Neutrophil (primary cell): ENCODE results near the gene MCTP2.
A peak's percentile ranks its signal among the peaks of the same experiment; 100 is the strongest.

Source experiments
- H3K27ac ChIP-seq: fragments of 200-600 bp; sonication (generic); 2 replicates; pipeline ENCODE4 v1.5.1; 2016; ENCODE audit warnings: mild to moderate bottlenecking, moderate library complexity
- H3K27me3 ChIP-seq: fragments of 200-600 bp; sonication (generic); 2 replicates; pipeline ENCODE4 v1.6.0; 2016; ENCODE audit warnings: mild to moderate bottlenecking
- H3K36me3 ChIP-seq: fragments of 200-600 bp; sonication (generic); 2 replicates; pipeline ENCODE4 v1.5.1; 2017
- H3K4me1 ChIP-seq, 2 experiments: fragments of 200-600 bp in 1 of 2; sonication (generic) in 1 of 2; 1 replicate in 1 of 2; 2 replicates in 1 of 2; pipeline versions ENCODE4 v1.5.1 to v1.6.1; 2013 to 2016; ENCODE audit warnings: low read depth in 1 of 2, low read length in 1 of 2, mild to moderate bottlenecking in 1 of 2, moderate library complexity in 1 of 2; ENCODE audit not compliant: control insufficient read depth in 1 of 2, insufficient read depth in 1 of 2
- H3K4me3 ChIP-seq, 2 experiments: fragments of 200-600 bp in 1 of 2; sonication (generic) in 1 of 2; 1 replicate in 1 of 2; 2 replicates in 1 of 2; pipeline ENCODE4 v1.5.1; 2013 to 2016; ENCODE audit warnings: low read depth in 1 of 2, low read length in 1 of 2, mild to moderate bottlenecking in 1 of 2, moderate library complexity in 1 of 2
- H3K9me3 ChIP-seq: fragments of 200-600 bp; sonication (generic); 2 replicates; pipeline ENCODE4 v1.5.1; 2016
- TF ChIP-seq, protein P1 (sequence below): fragments of 200-600 bp; sonication (generic); IDR thresholded peaks from 2 replicates; pipeline ENCODE4 v1.5.1; 2016; ENCODE audit warnings: antibody characterized with exemption

MCTP2 gene

DNA sequence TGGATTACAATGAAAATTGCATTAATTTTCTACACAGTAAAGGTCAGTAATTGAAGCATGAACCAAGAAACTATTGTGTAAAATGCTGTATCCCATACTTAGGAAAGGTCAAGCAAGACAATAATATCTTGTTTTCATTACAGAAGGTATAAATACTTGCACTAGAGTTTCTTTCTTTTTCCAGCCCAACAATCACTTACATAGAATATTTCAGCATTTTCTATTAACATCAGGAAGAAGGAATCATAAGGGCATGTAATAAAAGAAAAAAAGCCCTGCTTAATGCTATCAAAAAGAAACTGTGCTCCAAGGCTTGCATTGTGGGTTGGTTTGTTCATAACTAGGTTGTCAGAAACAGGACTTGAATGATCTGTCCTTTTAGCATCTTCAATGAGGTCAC lies 215.1 kb downstream of the MCTP2 start:
- Histone ChIP-seq H3K9me3 (no peaks in the 10 kb centered on the region), H3K27me3 (no peaks in the 10 kb centered on the region), H3K27ac (no peak overlapping the region), H3K4me3 (no peak overlapping the region), H3K4me1 (no peaks in the 10 kb centered on the region), H3K36me3 (peaks cover 85% of the 10 kb centered on the region)
- TF ChIP-seq, protein P1, sequence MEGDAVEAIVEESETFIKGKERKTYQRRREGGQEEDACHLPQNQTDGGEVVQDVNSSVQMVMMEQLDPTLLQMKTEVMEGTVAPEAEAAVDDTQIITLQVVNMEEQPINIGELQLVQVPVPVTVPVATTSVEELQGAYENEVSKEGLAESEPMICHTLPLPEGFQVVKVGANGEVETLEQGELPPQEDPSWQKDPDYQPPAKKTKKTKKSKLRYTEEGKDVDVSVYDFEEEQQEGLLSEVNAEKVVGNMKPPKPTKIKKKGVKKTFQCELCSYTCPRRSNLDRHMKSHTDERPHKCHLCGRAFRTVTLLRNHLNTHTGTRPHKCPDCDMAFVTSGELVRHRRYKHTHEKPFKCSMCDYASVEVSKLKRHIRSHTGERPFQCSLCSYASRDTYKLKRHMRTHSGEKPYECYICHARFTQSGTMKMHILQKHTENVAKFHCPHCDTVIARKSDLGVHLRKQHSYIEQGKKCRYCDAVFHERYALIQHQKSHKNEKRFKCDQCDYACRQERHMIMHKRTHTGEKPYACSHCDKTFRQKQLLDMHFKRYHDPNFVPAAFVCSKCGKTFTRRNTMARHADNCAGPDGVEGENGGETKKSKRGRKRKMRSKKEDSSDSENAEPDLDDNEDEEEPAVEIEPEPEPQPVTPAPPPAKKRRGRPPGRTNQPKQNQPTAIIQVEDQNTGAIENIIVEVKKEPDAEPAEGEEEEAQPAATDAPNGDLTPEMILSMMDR = no peak

- H3K36me3 ChIP-seq = peaks cover 73% of the 10 kb centered on the region
- no peaks in the 10 kb centered on the region for H3K9me3 ChIP-seq
- TF ChIP-seq, protein P1 = no peak
- no peak overlapping the region for H3K4me3 ChIP-seq
- H3K27me3 ChIP-seq = no peaks in the 10 kb centered on the region
- no peaks in the 10 kb centered on the region for H3K4me1 ChIP-seq
- H3K27ac ChIP-seq = no peak overlapping the region
Observed at GRCh38 chr15:94451466-94451865, 220.1 kb downstream of the MCTP2 start.

DNA sequence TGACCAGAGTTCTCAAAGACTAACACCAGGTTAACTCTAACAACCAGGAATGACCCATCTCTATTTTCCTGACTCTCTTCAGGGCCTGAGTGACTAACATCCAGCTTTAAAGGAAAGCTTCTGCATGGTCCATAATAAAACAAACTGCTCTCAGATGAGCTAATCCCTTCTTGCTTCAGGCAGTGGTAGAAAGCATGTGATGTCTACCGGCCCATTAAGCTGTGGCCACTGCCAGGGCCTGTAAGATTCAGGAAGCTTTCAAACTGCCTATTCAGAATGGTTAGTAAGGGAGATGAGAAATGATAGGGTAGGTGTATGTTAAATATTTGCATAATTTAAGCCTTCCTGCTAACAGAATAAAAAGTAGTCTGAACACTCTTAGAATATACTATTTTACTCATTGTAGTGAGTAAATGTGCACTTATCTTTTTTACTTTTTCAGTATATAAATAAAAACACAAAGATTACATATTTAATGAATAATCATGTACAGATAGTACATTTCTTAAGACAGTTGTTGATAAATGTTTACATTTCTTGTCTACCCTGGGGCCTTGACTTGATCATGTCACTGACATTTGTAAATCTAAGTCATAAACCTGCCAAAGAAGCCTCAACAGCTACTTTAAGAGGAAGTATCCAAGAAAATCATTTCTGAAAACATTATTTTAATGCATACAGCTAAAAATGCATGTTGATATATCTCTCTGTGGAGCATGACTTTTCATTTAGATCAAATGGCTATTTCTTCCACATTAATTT lies 222.0 kb downstream of the MCTP2 start:
- H3K4me1 ChIP-seq = no peaks in the 10 kb centered on the region
- no peaks in the 10 kb centered on the region for H3K9me3 ChIP-seq
- peak overlapping the region; percentile 20 for H3K27ac ChIP-seq
- no peaks in the 10 kb centered on the region for H3K27me3 ChIP-seq
- TF ChIP-seq, protein P1 = no peak
- H3K4me3 ChIP-seq = no peak overlapping the region
- peaks cover 70% of the 10 kb centered on the region for H3K36me3 ChIP-seq

GRCh38 chr15:94455297-94455696 lies 223.9 kb downstream of the MCTP2 start:
- no peaks in the 10 kb centered on the region for H3K4me1 ChIP-seq
- TF ChIP-seq, protein P1 = no peak
- H3K4me3 ChIP-seq = no peak overlapping the region
- no peak overlapping the region for H3K27ac ChIP-seq
- no peaks in the 10 kb centered on the region for H3K27me3 ChIP-seq
- H3K36me3 ChIP-seq = peaks cover 70% of the 10 kb centered on the region
- H3K9me3 ChIP-seq = no peaks in the 10 kb centered on the region

DNA sequence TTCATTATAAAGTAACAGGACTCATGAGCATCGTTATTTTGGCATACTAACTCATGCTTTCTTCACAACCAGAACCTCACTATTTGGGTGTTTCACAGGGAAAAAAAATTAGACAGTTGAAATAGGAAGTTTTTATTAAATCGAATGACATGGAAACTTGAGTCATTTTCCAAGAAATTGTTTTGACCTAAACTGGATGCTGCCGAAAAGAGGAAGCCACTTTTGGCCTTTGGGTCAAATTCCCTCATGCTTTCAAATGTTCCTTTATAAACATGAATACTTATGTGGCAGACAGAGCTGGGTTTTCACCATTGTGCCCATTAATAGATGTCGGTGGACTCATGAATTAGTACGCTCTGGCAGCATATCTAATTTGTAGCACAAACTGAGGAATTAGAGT lies 224.9 kb downstream of the MCTP2 start:
- Histone ChIP-seq H3K9me3 (no peaks in the 10 kb centered on the region), H3K4me3 (no peak overlapping the region), H3K27me3 (no peaks in the 10 kb centered on the region), H3K27ac (no peak overlapping the region), H3K36me3 (peaks cover 79% of the 10 kb centered on the region), H3K4me1 (no peaks in the 10 kb centered on the region)
- TF ChIP-seq, protein P1 = no peak
